Activated T-helper 2 cell treated with anti-CD3 and anti-CD28 coated beads, Interferon-gamma antibody, Interleukin-2, Interleukin-4, amounts not matched to agents 10 μg/mL and 5 μg/mL and 100 μg/mL, durations not matched to agents 14 hours and 24 hours and 36 hours (primary cell): ENCODE data around the gene TEDC2. TPM values are rescaled to one million over a fixed set of nuclear protein-coding genes. Genes with fewer than 3 reads are reported as not detected.
A peak's percentile ranks its signal among the peaks of the same experiment; 100 is the strongest.
"Not testable (repeated sequence)": the region's sequence is repeated elsewhere in the genome, so short reads cannot be mapped to it uniquely, and the experiment has no call there.

Experiments used
- DNase-seq: peaks from one replicate; pipeline ENCODE4 v3.0.0; 2021; ENCODE audit warnings: low spot score
- H3K27ac Mint-ChIP-seq: one replicate; pipeline ENCODE4 v1.8.0; 2021; ENCODE audit warnings: mixed read lengths
- H3K27me3 Mint-ChIP-seq: one replicate; pipeline ENCODE4 v1.8.0; 2021; ENCODE audit warnings: low read depth, mixed read lengths
- H3K36me3 Mint-ChIP-seq: one replicate; pipeline ENCODE4 v1.8.0; 2021; ENCODE audit warnings: low read depth, mixed read lengths
- H3K4me1 Mint-ChIP-seq: one replicate; pipeline ENCODE4 v1.8.0; 2021; ENCODE audit warnings: low read depth, mixed read lengths
- H3K4me3 Mint-ChIP-seq: one replicate; pipeline ENCODE4 v1.8.0; 2021; ENCODE audit warnings: low read depth, mild to moderate bottlenecking, moderate library complexity, mixed read lengths
- H3K9me3 Mint-ChIP-seq: one replicate; pipeline ENCODE4 v1.8.0; 2021; ENCODE audit warnings: mixed read lengths
- intact Hi-C: fragments of 100-400 bp; cut with micrococcal nuclease; formaldehyde crosslinking; loops from one replicate; pipeline ENCODE4 v1.15.1; 2023
- total RNA-seq: library from RNA; stranded (reverse); gene quantifications from 2 replicates; pipeline ENCODE4 v1.2.3, GENCODE V29; 2022

TEDC2 gene
- total RNA-seq, 1 donor from 2014 or later, result 34.6 TPM

- peaks cover 36% of the 10 kb centered on the region for H3K36me3 Mint-ChIP-seq
- intact Hi-C loops, result loop anchor here (2.0 to 5.0 kb wide), 3 partner anchors 84 to 162 kb away; partner anchors contain the start of genes ABCA3, ATP6V0C and RNPS1
- DNase-seq, result peak; percentile 94
- H3K27ac Mint-ChIP-seq, result peak within 1 kb of the TSS; percentile 62
- H3K4me3 Mint-ChIP-seq, result peak within 1 kb of the TSS; percentile 96
- no peaks in the 10 kb centered on the region for H3K27me3 Mint-ChIP-seq
- peaks cover 27% of the 10 kb centered on the region for H3K4me1 Mint-ChIP-seq
- no peaks in the 10 kb centered on the region for H3K9me3 Mint-ChIP-seq
Observed at GRCh38 chr16:2429034-2429770, 30.7 kb upstream of the TEDC2 start, which contains the start of gene CCNF. TSS of gene CCNF (plus strand) at chr16:2429447. CDS start at chr16:2429482, 35 bp downstream.

GRCh38 chr16:2429771-2430663 lies 29.9 kb upstream of the TEDC2 start:
- H3K27me3 Mint-ChIP-seq, result no peaks in the 10 kb centered on the region
- H3K4me1 Mint-ChIP-seq, result peaks cover 27% of the 10 kb centered on the region
- H3K4me3 Mint-ChIP-seq, result peak overlapping the region; percentile 96
- no peak for DNase-seq
- no peaks in the 10 kb centered on the region for H3K9me3 Mint-ChIP-seq
- intact Hi-C loops, result loop anchor here (2.0 to 5.0 kb wide), 3 partner anchors 83 to 163 kb away; partner anchors contain the start of genes ABCA3, ATP6V0C and RNPS1
- peaks cover 40% of the 10 kb centered on the region for H3K36me3 Mint-ChIP-seq
- peak overlapping the region; percentile 62 for H3K27ac Mint-ChIP-seq

- intact Hi-C loops, result no loop called here
Observed at GRCh38 chr16:2432286-2432685, 27.6 kb upstream of the TEDC2 start.

GRCh38 chr16:2432801-2433505 lies 27.0 kb upstream of the TEDC2 start:
- Mint-ChIP-seq H3K4me3 (no peak overlapping the region), H3K27ac (peak overlapping the region; percentile 28), H3K36me3 (peaks cover 67% of the 10 kb centered on the region)

More at GRCh38 chr16:2432286-2432685, 27.6 kb upstream of the TEDC2 start:
- no peak for DNase-seq
- H3K27me3 Mint-ChIP-seq, result no peaks in the 10 kb centered on the region
- no peak overlapping the region for H3K4me3 Mint-ChIP-seq
- peaks cover 61% of the 10 kb centered on the region for H3K36me3 Mint-ChIP-seq
- H3K27ac Mint-ChIP-seq, result no peak overlapping the region
- no peaks in the 10 kb centered on the region for H3K9me3 Mint-ChIP-seq
- peaks cover 23% of the 10 kb centered on the region for H3K4me1 Mint-ChIP-seq

GRCh38 chr16:2435236-2435635 lies 24.7 kb upstream of the TEDC2 start:
- H3K4me3 Mint-ChIP-seq, H3K27me3 Mint-ChIP-seq, H3K9me3 Mint-ChIP-seq, intact Hi-C loops, DNase-seq, H3K27ac Mint-ChIP-seq: not testable (repeated sequence)
- Mint-ChIP-seq H3K36me3 (peaks cover 85% of the 10 kb centered on the region), H3K4me1 (peaks cover 17% of the 10 kb centered on the region)

More at GRCh38 chr16:2432801-2433505, 27.0 kb upstream of the TEDC2 start:
- no peaks in the 10 kb centered on the region for H3K9me3 Mint-ChIP-seq
- DNase-seq, result no peak
- intact Hi-C loops, result no loop called here
- peaks cover 18% of the 10 kb centered on the region for H3K4me1 Mint-ChIP-seq
- H3K27me3 Mint-ChIP-seq, result no peaks in the 10 kb centered on the region

- DNase-seq, result no peak
- Mint-ChIP-seq H3K9me3 (no peaks in the 10 kb centered on the region), H3K27ac (no peak overlapping the region), H3K27me3 (no peaks in the 10 kb centered on the region), H3K4me1 (peaks cover 9% of the 10 kb centered on the region), H3K36me3 (peaks cover 78% of the 10 kb centered on the region), H3K4me3 (no peak overlapping the region)
- intact Hi-C loops, result no loop called here
Observed at GRCh38 chr16:2436110-2436509, 23.8 kb upstream of the TEDC2 start.

- intact Hi-C loops, result no loop called here
- peaks cover 9% of the 10 kb centered on the region for H3K4me1 Mint-ChIP-seq
- no peak overlapping the region for H3K4me3 Mint-ChIP-seq
- H3K27me3 Mint-ChIP-seq, result no peaks in the 10 kb centered on the region
- H3K9me3 Mint-ChIP-seq, result no peaks in the 10 kb centered on the region
- peaks cover 74% of the 10 kb centered on the region for H3K36me3 Mint-ChIP-seq
- no peak for DNase-seq
- no peak overlapping the region for H3K27ac Mint-ChIP-seq
Observed at GRCh38 chr16:2437032-2437790, 22.7 kb upstream of the TEDC2 start.

GRCh38 chr16:2438121-2438520 lies 21.8 kb upstream of the TEDC2 start:
- intact Hi-C loops, result no loop called here
- peaks cover 8% of the 10 kb centered on the region for H3K4me1 Mint-ChIP-seq
- no peak overlapping the region for H3K27ac Mint-ChIP-seq
- no peaks in the 10 kb centered on the region for H3K27me3 Mint-ChIP-seq
- H3K36me3 Mint-ChIP-seq, result peaks cover 67% of the 10 kb centered on the region
- DNase-seq, result no peak
- H3K9me3 Mint-ChIP-seq, result no peaks in the 10 kb centered on the region
- H3K4me3 Mint-ChIP-seq, result no peak overlapping the region

GRCh38 chr16:2439598-2439997 lies 20.3 kb upstream of the TEDC2 start:
- H3K27me3 Mint-ChIP-seq, result no peaks in the 10 kb centered on the region
- no peak overlapping the region for H3K27ac Mint-ChIP-seq
- DNase-seq, result no peak
- H3K4me3 Mint-ChIP-seq, result no peak overlapping the region
- H3K36me3 Mint-ChIP-seq, result peaks cover 67% of the 10 kb centered on the region
- intact Hi-C loops, result no loop called here
- peaks cover 8% of the 10 kb centered on the region for H3K4me1 Mint-ChIP-seq
- no peaks in the 10 kb centered on the region for H3K9me3 Mint-ChIP-seq

GRCh38 chr16:2441143-2441804 lies 18.6 kb upstream of the TEDC2 start:
- DNase-seq, H3K27me3 Mint-ChIP-seq, H3K27ac Mint-ChIP-seq, H3K4me3 Mint-ChIP-seq, H3K9me3 Mint-ChIP-seq, H3K4me1 Mint-ChIP-seq, intact Hi-C loops: not testable (repeated sequence)
- peaks cover 67% of the 10 kb centered on the region for H3K36me3 Mint-ChIP-seq

- intact Hi-C loops, result no loop called here
- peaks cover 62% of the 10 kb centered on the region for H3K36me3 Mint-ChIP-seq
- no peak overlapping the region for H3K27ac Mint-ChIP-seq
- H3K4me1 Mint-ChIP-seq, result peaks cover 6% of the 10 kb centered on the region
- H3K4me3 Mint-ChIP-seq, result no peak overlapping the region
- H3K27me3 Mint-ChIP-seq, result no peaks in the 10 kb centered on the region
- H3K9me3 Mint-ChIP-seq, result no peaks in the 10 kb centered on the region
- DNase-seq, result no peak
Observed at GRCh38 chr16:2443555-2443954, 16.4 kb upstream of the TEDC2 start.
